CD4-positive, alpha-beta memory T cell (primary cell): ENCODE data around the gene COL4A1. TPM values are rescaled to one million over a fixed set of nuclear protein-coding genes. Genes with fewer than 3 reads are reported as not detected.

Experiments used
- CTCF ChIA-PET: fragments of 350-600 bp; sonication (Branson Sonifier 250); formaldehyde crosslinking; loops from one replicate; lab custom pipeline; 2021; ENCODE audit warnings: inconsistent platforms; ENCODE audit not compliant: partially characterized antibody; lab: Charles Lee
- POLR2A ChIA-PET: fragments of 350-600 bp; sonication (Branson Sonifier 250); formaldehyde crosslinking; loops from one replicate; lab custom pipeline; 2021; ENCODE audit not compliant: partially characterized antibody; lab: Charles Lee
- DNase-seq, 5 donors: peaks; one replicate each; pipeline versions ENCODE4 v3.0.0 to v3.0.0-alpha.2; 2020 to 2022; ENCODE audit warnings: mixed read lengths in 1 of 5
- H3K27ac ChIP-seq: one replicate; pipeline ENCODE4 v1.7.0; 2013; ENCODE audit warnings: low read depth, low read length
- H3K27me3 ChIP-seq: 2 replicates; pipeline ENCODE4 v1.7.0; 2013; ENCODE audit warnings: mild to moderate bottlenecking, low read length, moderate library complexity; ENCODE audit not compliant: insufficient read depth
- H3K36me3 ChIP-seq: 2 replicates; pipeline ENCODE4 v1.7.0; 2013; ENCODE audit warnings: mild to moderate bottlenecking, low read length, moderate library complexity; ENCODE audit not compliant: insufficient read depth
- H3K4me1 ChIP-seq: 2 replicates; pipeline ENCODE4 v1.7.0; 2013; ENCODE audit warnings: mild to moderate bottlenecking, low read length, moderate library complexity; ENCODE audit not compliant: insufficient read depth
- H3K4me3 ChIP-seq, 2 donors: one replicate each; pipeline ENCODE4 v1.7.0; 2013; ENCODE audit warnings: low read length in 2 of 2, mild to moderate bottlenecking in 1 of 2
- H3K9me3 ChIP-seq, 2 donors: one replicate each; pipeline ENCODE4 v1.7.0; 2013; ENCODE audit warnings: low read length in 2 of 2, control low read depth in 1 of 2; ENCODE audit not compliant: control insufficient read depth in 1 of 2
- H3K27ac Mint-ChIP-seq, 7 donors: one replicate each; pipeline ENCODE4 v1.8.0; 2020 to 2021; ENCODE audit warnings: mixed read lengths in 7 of 7, mild to moderate bottlenecking in 6 of 7, inconsistent platforms in 3 of 7, moderate library complexity in 3 of 7
- H3K27me3 Mint-ChIP-seq, 2 donors: one replicate each; pipeline ENCODE4 v1.8.0; 2020 to 2021; ENCODE audit warnings: mixed read lengths in 2 of 2
- H3K36me3 Mint-ChIP-seq, 2 donors: one replicate each; pipeline ENCODE4 v1.8.0; 2020 to 2021; ENCODE audit warnings: mixed read lengths in 2 of 2, inconsistent platforms in 1 of 2, mild to moderate bottlenecking in 1 of 2
- H3K4me1 Mint-ChIP-seq, 4 donors: one replicate each; pipeline ENCODE4 v1.8.0; 2020 to 2021; ENCODE audit warnings: mixed read lengths in 4 of 4, mild to moderate bottlenecking in 1 of 4
- H3K4me3 Mint-ChIP-seq, 8 donors: one replicate each; pipeline ENCODE4 v1.8.0; 2020 to 2021; ENCODE audit warnings: mixed read lengths in 8 of 8, mild to moderate bottlenecking in 7 of 8, moderate library complexity in 6 of 8, inconsistent platforms in 3 of 8
- H3K9me3 Mint-ChIP-seq, 8 donors: one replicate each; pipeline ENCODE4 v1.8.0; 2020 to 2021; ENCODE audit warnings: mixed read lengths in 8 of 8, mild to moderate bottlenecking in 5 of 8, inconsistent platforms in 3 of 8, moderate library complexity in 1 of 8
- intact Hi-C: fragments of 100-400 bp; cut with micrococcal nuclease; formaldehyde crosslinking; loops from one replicate; pipeline ENCODE4 v1.15.1; 2023
- polyA plus RNA-seq, 2 donors: library from polyadenylated mRNA; unstranded; fragments of 300-500 nt; fragmentation: Illumina TruSeq; gene quantifications; one replicate each; pipeline ENCODE4 v1.2.3, GENCODE V29; 2021
- total RNA-seq, 2 experiments: library from RNA; stranded (reverse); gene quantifications; one replicate each; pipeline ENCODE4 v1.2.3, GENCODE V29; 2021

The COL4A1 gene
- total and polyA plus RNA-seq, 4 experiments from 2014 or later: not detected

- Histone ChIP-seq H3K27me3 (no peaks in the 10 kb centered on the region), H3K9me3 (no peaks in the 10 kb centered on the region), H3K4me1 (no peaks in the 10 kb centered on the region), H3K36me3 (no peaks in the 10 kb centered on the region), H3K27ac (no peak overlapping the region), H3K4me3 (no peak overlapping the region)
- no peak for DNase-seq
- Mint-ChIP-seq H3K27ac (no peak overlapping the region), H3K4me3 (no peak overlapping the region), H3K36me3 (no peaks in the 10 kb centered on the region), H3K9me3 (no peaks in the 10 kb centered on the region), H3K27me3 (peaks cover 2 to 5% of the 10 kb centered on the region in 2 donors), H3K4me1 (no peaks in the 10 kb centered on the region)
- ChIA-PET CTCF (interaction anchor here (1.9 kb wide), 1 partner anchor 9 kb away, joined by 8 read pairs; no protein-coding TSS in a partner anchor), POLR2A (no interaction called here)
- intact Hi-C loops: no loop called here
Measured at GRCh38 chr13:110225003-110225402, 82.0 kb downstream of the COL4A1 start.

- no peak overlapping the region for H3K27ac ChIP-seq
- peaks cover 2 to 5% of the 10 kb centered on the region in 2 donors for H3K27me3 Mint-ChIP-seq
- DNase-seq: no peak
- H3K4me1 Mint-ChIP-seq: no peaks in the 10 kb centered on the region
- intact Hi-C loops: loop anchor here (5.0 kb wide), 1 partner anchor 593 kb away; no protein-coding TSS in a partner anchor
- H3K4me3 ChIP-seq: no peak overlapping the region
- H3K36me3 Mint-ChIP-seq: no peaks in the 10 kb centered on the region
- no peaks in the 10 kb centered on the region for H3K9me3 ChIP-seq
- H3K4me3 Mint-ChIP-seq: no peak overlapping the region
- CTCF ChIA-PET: interaction anchor here (1.9 to 4.3 kb wide), 2 partner anchors 10 to 186 kb away, joined by 8 to 34 read pairs; no protein-coding TSS in a partner anchor
- H3K36me3 ChIP-seq: no peaks in the 10 kb centered on the region
- no peaks in the 10 kb centered on the region for H3K4me1 ChIP-seq
- H3K27me3 ChIP-seq: no peaks in the 10 kb centered on the region
- POLR2A ChIA-PET: no interaction called here
- H3K27ac Mint-ChIP-seq: no peak overlapping the region
- H3K9me3 Mint-ChIP-seq: no peaks in the 10 kb centered on the region
Measured at GRCh38 chr13:110224519-110224918, 82.4 kb downstream of the COL4A1 start.

GRCh38 chr13:110221406-110222117, 85.4 kb downstream of the COL4A1 start:
- H3K27ac ChIP-seq: no peak overlapping the region
- H3K4me1 ChIP-seq: no peaks in the 10 kb centered on the region
- H3K9me3 Mint-ChIP-seq: no peaks in the 10 kb centered on the region
- H3K36me3 ChIP-seq: no peaks in the 10 kb centered on the region
- no peaks in the 10 kb centered on the region for H3K27me3 ChIP-seq
- no peak for DNase-seq
- no peaks in the 10 kb centered on the region for H3K4me1 Mint-ChIP-seq
- no peaks in the 10 kb centered on the region for H3K9me3 ChIP-seq
- H3K4me3 Mint-ChIP-seq: no peak overlapping the region
- intact Hi-C loops: loop anchor here (5.0 kb wide), 1 partner anchor 596 kb away; no protein-coding TSS in a partner anchor
- no peak overlapping the region for H3K4me3 ChIP-seq
- H3K27ac Mint-ChIP-seq: no peak overlapping the region
- no peaks in the 10 kb centered on the region for H3K36me3 Mint-ChIP-seq
- H3K27me3 Mint-ChIP-seq: peaks cover 2 to 11% of the 10 kb centered on the region in 2 donors
- ChIA-PET CTCF (interaction anchor here (0.7 to 4.3 kb wide), 7 partner anchors 7 to 189 kb away, joined by 3 to 34 read pairs (median 4); no protein-coding TSS in a partner anchor), POLR2A (no interaction called here)

- no peak overlapping the region for H3K4me3 Mint-ChIP-seq
- intact Hi-C loops: loop anchor here (5.0 kb wide), 1 partner anchor 597 kb away; no protein-coding TSS in a partner anchor
- peaks cover 5 to 9% of the 10 kb centered on the region in 2 donors for H3K27me3 Mint-ChIP-seq
- H3K4me1 ChIP-seq: no peaks in the 10 kb centered on the region
- no peaks in the 10 kb centered on the region for H3K4me1 Mint-ChIP-seq
- ChIA-PET CTCF (interaction anchor here (1.1 to 4.3 kb wide), 3 partner anchors 9 to 190 kb away, joined by 3 to 34 read pairs (median 10); no protein-coding TSS in a partner anchor), POLR2A (no interaction called here)
- H3K4me3 ChIP-seq: no peak overlapping the region
- H3K36me3 ChIP-seq: no peaks in the 10 kb centered on the region
- no peaks in the 10 kb centered on the region for H3K27me3 ChIP-seq
- H3K36me3 Mint-ChIP-seq: no peaks in the 10 kb centered on the region
- no peak overlapping the region for H3K27ac Mint-ChIP-seq
- no peaks in the 10 kb centered on the region for H3K9me3 ChIP-seq
- no peak for DNase-seq
- no peak overlapping the region for H3K27ac ChIP-seq
- H3K9me3 Mint-ChIP-seq: no peaks in the 10 kb centered on the region
Measured at GRCh38 chr13:110220471-110220870, 86.5 kb downstream of the COL4A1 start.

GRCh38 chr13:110218581-110219201, 88.3 kb downstream of the COL4A1 start:
- no peak overlapping the region for H3K27ac ChIP-seq
- Mint-ChIP-seq H3K27ac (no peak overlapping the region), H3K27me3 (peaks cover 5 to 10% of the 10 kb centered on the region in 2 donors), H3K36me3 (no peaks in the 10 kb centered on the region), H3K4me1 (no peaks in the 10 kb centered on the region), H3K4me3 (no peak overlapping the region), H3K9me3 (no peaks in the 10 kb centered on the region)
- DNase-seq: no peak
- no peak overlapping the region for H3K4me3 ChIP-seq
- H3K27me3 ChIP-seq: no peaks in the 10 kb centered on the region
- H3K9me3 ChIP-seq: no peaks in the 10 kb centered on the region
- POLR2A ChIA-PET: no interaction called here
- CTCF ChIA-PET: no interaction called here
- intact Hi-C loops: no loop called here
- no peaks in the 10 kb centered on the region for H3K4me1 ChIP-seq
- H3K36me3 ChIP-seq: no peaks in the 10 kb centered on the region

GRCh38 chr13:110217811-110218210, 89.1 kb downstream of the COL4A1 start:
- Histone ChIP-seq H3K36me3 (no peaks in the 10 kb centered on the region), H3K4me3 (no peak overlapping the region), H3K4me1 (no peaks in the 10 kb centered on the region), H3K9me3 (no peaks in the 10 kb centered on the region), H3K27me3 (no peaks in the 10 kb centered on the region), H3K27ac (no peak overlapping the region)
- ChIA-PET CTCF (no interaction called here), POLR2A (no interaction called here)
- Mint-ChIP-seq H3K4me3 (no peak overlapping the region), H3K36me3 (no peaks in the 10 kb centered on the region), H3K27me3 (peaks cover 5 to 10% of the 10 kb centered on the region in 2 donors), H3K27ac (no peak overlapping the region), H3K9me3 (no peaks in the 10 kb centered on the region), H3K4me1 (no peaks in the 10 kb centered on the region)
- no peak for DNase-seq
- intact Hi-C loops: no loop called here

GRCh38 chr13:110217085-110217484, 89.9 kb downstream of the COL4A1 start:
- Histone ChIP-seq H3K4me3 (no peak overlapping the region), H3K27me3 (no peaks in the 10 kb centered on the region), H3K4me1 (no peaks in the 10 kb centered on the region), H3K27ac (no peak overlapping the region), H3K36me3 (no peaks in the 10 kb centered on the region), H3K9me3 (no peaks in the 10 kb centered on the region)
- H3K27ac Mint-ChIP-seq: no peak overlapping the region
- H3K4me3 Mint-ChIP-seq: no peak overlapping the region
- peaks cover 5 to 10% of the 10 kb centered on the region in 2 donors for H3K27me3 Mint-ChIP-seq
- no peak for DNase-seq
- ChIA-PET CTCF (interaction anchor here (1.0 kb wide), 1 partner anchor 9 kb away, joined by 3 read pairs; no protein-coding TSS in a partner anchor), POLR2A (no interaction called here)
- no peaks in the 10 kb centered on the region for H3K4me1 Mint-ChIP-seq
- intact Hi-C loops: no loop called here
- H3K9me3 Mint-ChIP-seq: no peaks in the 10 kb centered on the region
- H3K36me3 Mint-ChIP-seq: no peaks in the 10 kb centered on the region
